Cardiac muscle cell (in vitro differentiated cells and primary cell): Measurements from ENCODE around the gene MSANTD2. TPM values are rescaled to one million over a fixed set of nuclear protein-coding genes. Genes with fewer than 3 reads are reported as not detected.
A peak's percentile ranks its signal among the peaks of the same experiment; 100 is the strongest.

Source experiments
- DNase-seq, 2 donors: peaks; one replicate each; pipeline versions ENCODE4 v3.0.0 to v3.0.0-alpha.2; 2010 to 2017; ENCODE audit warnings: low read depth in 1 of 2, low spot score in 1 of 2
- H3K27ac ChIP-seq: fragments of 200-600 bp; sonication (generic); 2 replicates; pipeline ENCODE4 v1.5.1; 2016
- H3K27me3 ChIP-seq: fragments of 200-600 bp; sonication (generic); 2 replicates; pipeline ENCODE4 v1.6.0; 2016; ENCODE audit warnings: control low read depth
- H3K36me3 ChIP-seq: fragments of 200-600 bp; sonication (generic); 2 replicates; pipeline ENCODE4 v1.5.1; 2016; ENCODE audit warnings: control low read depth
- H3K4me1 ChIP-seq: fragments of 200-600 bp; sonication (generic); 2 replicates; pipeline ENCODE4 v1.8.1; 2017; ENCODE audit warnings: low read depth, mild to moderate bottlenecking, mixed run types
- H3K4me3 ChIP-seq: fragments of 200-600 bp; sonication (generic); 2 replicates; pipeline ENCODE4 v1.5.1; 2016; ENCODE audit warnings: mild to moderate bottlenecking
- H3K9me3 ChIP-seq: fragments of 200-600 bp; sonication (generic); 2 replicates; pipeline ENCODE4 v1.5.1; 2017; ENCODE audit warnings: low read depth, mild to moderate bottlenecking, control low read depth
- CTCF ChIP-seq: IDR thresholded peaks from 2 replicates; pipeline ENCODE4 v1.5.1; 2012; ENCODE audit warnings: low read depth, mild to moderate bottlenecking, low read length
- polyA plus RNA-seq: library from polyadenylated mRNA; unstranded; fragments of >200 nt; fragmentation: Nextera tagmentation; extraction: Ambion mirVana; gene quantifications from 2 replicates; pipeline ENCODE4 v1.2.1, GENCODE V29; 2016
- total RNA-seq: library from RNA; depleted of rRNA; stranded (reverse); fragments of >200 nt; gene quantifications from 2 replicates; pipeline ENCODE4 v1.2.3, GENCODE V29; 2016

The MSANTD2 gene
- total and polyA plus RNA-seq, 2 experiments from 2014 or later: 7.8 to 18.0 TPM

GRCh38 chr11:124831897-124832296 is 31.7 kb upstream of the MSANTD2 start:
- Histone ChIP-seq H3K27me3 (peaks cover 53% of the 10 kb centered on the region), H3K4me1 (no peaks in the 10 kb centered on the region), H3K4me3 (no peak overlapping the region), H3K36me3 (no peaks in the 10 kb centered on the region), H3K27ac (no peak overlapping the region), H3K9me3 (no peaks in the 10 kb centered on the region)
- no peak for TF ChIP-seq CTCF
- no peak for DNase-seq

GRCh38 chr11:124830749-124831148 is 30.5 kb upstream of the MSANTD2 start:
- Histone ChIP-seq H3K36me3 (no peaks in the 10 kb centered on the region), H3K4me3 (no peak overlapping the region), H3K4me1 (no peaks in the 10 kb centered on the region), H3K27me3 (peaks cover 45% of the 10 kb centered on the region), H3K9me3 (no peaks in the 10 kb centered on the region), H3K27ac (no peak overlapping the region)
- TF ChIP-seq CTCF: no peak
- no peak for DNase-seq

GRCh38 chr11:124829986-124830385 is 29.8 kb upstream of the MSANTD2 start:
- DNase-seq: peak in 1 of 2 donors; percentile 55
- Histone ChIP-seq H3K4me1 (no peaks in the 10 kb centered on the region), H3K27ac (no peak overlapping the region), H3K9me3 (no peaks in the 10 kb centered on the region), H3K36me3 (no peaks in the 10 kb centered on the region), H3K4me3 (no peak overlapping the region), H3K27me3 (peaks cover 38% of the 10 kb centered on the region)
- no peak for TF ChIP-seq CTCF

- peaks cover 7% of the 10 kb centered on the region for H3K27me3 ChIP-seq
- H3K36me3 ChIP-seq: no peaks in the 10 kb centered on the region
- H3K9me3 ChIP-seq: no peaks in the 10 kb centered on the region
- TF ChIP-seq CTCF: no peak
- H3K4me3 ChIP-seq: no peak overlapping the region
- DNase-seq: no peak
- H3K4me1 ChIP-seq: no peaks in the 10 kb centered on the region
- no peak overlapping the region for H3K27ac ChIP-seq
Observed at GRCh38 chr11:124825876-124826275, 25.7 kb upstream of the MSANTD2 start.

GRCh38 chr11:124823512-124824376 is 23.5 kb upstream of the MSANTD2 start:
- Histone ChIP-seq H3K27ac (no peak overlapping the region), H3K36me3 (no peaks in the 10 kb centered on the region), H3K27me3 (peaks cover 2% of the 10 kb centered on the region), H3K9me3 (no peaks in the 10 kb centered on the region), H3K4me3 (no peak overlapping the region), H3K4me1 (no peaks in the 10 kb centered on the region)
- TF ChIP-seq CTCF: no peak
- no peak for DNase-seq
